Loucy (cell line): ENCODE data around the gene SP3.

Experiments
- CTCF ChIP-seq: fragments of 200-600 bp; sonication (generic); conservative IDR thresholded peaks from 2 replicates; pipeline ENCODE4 v1.5.1; 2014; ENCODE audit warnings: mild to moderate bottlenecking, antibody characterized with exemption, low read length
- EZH2phosphoT487 ChIP-seq: fragments of 200-600 bp; IDR thresholded peaks from 2 replicates; pipeline ENCODE4 v1.6.1; 2018; ENCODE audit warnings: antibody characterized with exemption, mild to moderate bottlenecking, moderate library complexity, borderline replicate concordance

- TF ChIP-seq CTCF (no peak), EZH2phosphoT487 (no peak)
These were observed 17.7 kb upstream of the SP3 start for GRCh38 chr2:173982918-173983317.
